GM18511 (cell line): ENCODE measurements around the gene WFDC13.
"Not testable (repeated sequence)": the region's sequence is repeated elsewhere in the genome, so short reads cannot be mapped to it uniquely, and the experiment has no call there.

Experiments used
- ATAC-seq: cut with Tn5 transposase; IDR thresholded peaks from one replicate; pipeline ENCODE4 v1.9.1; 2021; ENCODE audit warnings: mild to moderate bottlenecking, moderate library complexity; ENCODE audit not compliant: unreplicated experiment

WFDC13 gene

GRCh38 chr20:45701873-45702272 is at the start of gene WFDC13:
TSS of gene WFDC13 (plus strand) at chr20:45702038. CDS start at chr20:45702124, 86 bp downstream.
- no peak for ATAC-seq

GRCh38 chr20:45657038-45657437 is 44.8 kb upstream of the WFDC13 start:
- ATAC-seq = not testable (repeated sequence)

- no peak for ATAC-seq
These were observed 31.7 kb upstream of the WFDC13 start, which contains the start of gene WFDC11 for GRCh38 chr20:45670139-45670538. TSS of gene WFDC11 (minus strand) at chr20:45670239. CDS start at chr20:45650600, 19,639 bp downstream.

GRCh38 chr20:45672765-45673164 is 29.1 kb upstream of the WFDC13 start:
- no peak for ATAC-seq

GRCh38 chr20:45679650-45680049 is 22.2 kb upstream of the WFDC13 start:
- no peak for ATAC-seq

GRCh38 chr20:45685896-45686295 is 15.9 kb upstream of the WFDC13 start:
- ATAC-seq = no peak

GRCh38 chr20:45693346-45693745 is 8.5 kb upstream of the WFDC13 start:
- not testable (repeated sequence) for ATAC-seq

- no peak for ATAC-seq
These were observed 6.3 kb upstream of the WFDC13 start for GRCh38 chr20:45695496-45695895.

- no peak for ATAC-seq
These were observed 734 bp upstream of the WFDC13 start for GRCh38 chr20:45701104-45701503.

- no peak for ATAC-seq
These were observed 3.3 kb downstream of the WFDC13 start, which contains the start of gene WFDC10B for GRCh38 chr20:45704969-45705637. TSS of gene WFDC10B (minus strand) at chr20:45705019. CDS start at chr20:45685992, 19,027 bp downstream.

- ATAC-seq = not testable (repeated sequence)
These were observed 14.4 kb downstream of the WFDC13 start for GRCh38 chr20:45716141-45716688.

- ATAC-seq = no peak
These were observed 20.2 kb downstream of the WFDC13 start, which contains the start of gene SPINT4 for GRCh38 chr20:45722047-45722446. TSS of gene SPINT4 (plus strand) at chr20:45722347. CDS start at chr20:45722368, 21 bp downstream.

GRCh38 chr20:45725134-45725533 is 23.3 kb downstream of the WFDC13 start:
- no peak for ATAC-seq

GRCh38 chr20:45727044-45727443 is 25.2 kb downstream of the WFDC13 start:
- no peak for ATAC-seq

GRCh38 chr20:45732199-45732598 is 30.4 kb downstream of the WFDC13 start:
- no peak for ATAC-seq

- no peak for ATAC-seq
These were observed 33.7 kb downstream of the WFDC13 start for GRCh38 chr20:45735552-45735951.

GRCh38 chr20:45735988-45736387 is 34.1 kb downstream of the WFDC13 start:
- ATAC-seq = no peak

- no peak for ATAC-seq
These were observed 40.8 kb downstream of the WFDC13 start for GRCh38 chr20:45742596-45742995.

- ATAC-seq = no peak
These were observed 43.2 kb downstream of the WFDC13 start for GRCh38 chr20:45745015-45745414.

GRCh38 chr20:45751721-45752120 is 49.9 kb downstream of the WFDC13 start:
- ATAC-seq = no peak

- no peak for ATAC-seq
These were observed 50.9 kb downstream of the WFDC13 start for GRCh38 chr20:45752746-45753145.

- ATAC-seq = no peak
These were observed 56.3 kb downstream of the WFDC13 start for GRCh38 chr20:45758096-45758495.
